K562 (cell line): ENCODE results near the gene STX11. TPM values are rescaled to one million over a fixed set of nuclear protein-coding genes. Genes with fewer than 3 reads are reported as not detected.

ENCODE experiments used
- ATAC-seq: fragments of 200-7000 bp; cut with Tn5 transposase; 3 replicates; pipeline ENCODE4 v1.9.1; 2020; ENCODE audit warnings: moderate library complexity
- BruUV-seq: library from RNA; stranded (reverse); fragments of 400-500 nt; replicated peaks from 2 replicates; lab custom pipeline; 2021; lab: Mats Ljungman, UMichigan
- CTCF ChIA-PET: fragments of 300-600 bp; formaldehyde crosslinking; extraction: SDS; loops from one replicate; lab custom pipeline; 2021; ENCODE audit warnings: low intra/inter-chr PET ratio; lab: Yijun Ruan, JAX
- POLR2A ChIA-PET: fragments of 300-600, 350-650 bp; sonication (Branson Sonifier 250); formaldehyde crosslinking; extraction: SDS; loops from one replicate; lab custom pipeline; 2021; ENCODE audit warnings: antibody characterized with exemption, inconsistent platforms; lab: Yijun Ruan, JAX
- DNase-seq, 4 experiments: peaks; one replicate each; pipeline versions ENCODE4 v3.0.0 to v3.0.0-alpha.2; 2011 to 2018; ENCODE audit warnings: low spot score in 3 of 4, mixed read lengths in 3 of 4; ENCODE audit errors: extremely low read depth in 1 of 4
- FAIRE-seq: peaks from 2 replicates; lab custom pipeline; 2011; peaks lifted over from hg19 to GRCh38; lab: Jason Lieb, UNC
- H2AFZ ChIP-seq: 2 replicates; pipeline ENCODE4 v1.6.0; 2011; ENCODE audit warnings: low read depth, low read length, control low read depth, inconsistent platforms
- H3K27ac ChIP-seq: fragments of 200-600 bp; 3 replicates; pipeline ENCODE4 v1.8.0; 2011; ENCODE audit warnings: low read depth, mild to moderate bottlenecking, control low read depth, inconsistent platforms, low read length, moderate library complexity, mixed read lengths; ENCODE audit errors: extremely low read depth
- H3K27me3 ChIP-seq, 2 experiments: fragments of 300-600 bp in 1 of 2; 2 replicates in 1 of 2; 3 replicates in 1 of 2; pipeline versions ENCODE4 v1.6.0 to v1.8.0; 2011; ENCODE audit warnings: inconsistent platforms in 2 of 2, low read length in 2 of 2, mild to moderate bottlenecking in 1 of 2, mixed read lengths in 1 of 2, moderate library complexity in 1 of 2; ENCODE audit not compliant: control insufficient read depth in 2 of 2, insufficient read depth in 2 of 2
- H3K36me3 ChIP-seq: fragments of 300-600 bp; 3 replicates; pipeline ENCODE4 v1.8.0; 2011; ENCODE audit warnings: mild to moderate bottlenecking, low read length, inconsistent platforms; ENCODE audit not compliant: control insufficient read depth, insufficient read depth
- H3K4me1 ChIP-seq, 2 experiments: fragments of 200-600 bp in 1 of 2; replicated peaks in 1 of 2; 2 replicates in 1 of 2; 3 replicates in 1 of 2; pipeline versions ENCODE4 v1.5.1 to v1.8.0; 2011; ENCODE audit warnings: inconsistent platforms in 2 of 2, low read length in 2 of 2, mild to moderate bottlenecking in 1 of 2, mixed read lengths in 1 of 2, moderate library complexity in 1 of 2; ENCODE audit not compliant: control insufficient read depth in 2 of 2, insufficient read depth in 2 of 2
- H3K4me2 ChIP-seq: 2 replicates; pipeline ENCODE4 v1.6.1; 2011; ENCODE audit warnings: low read length, control low read depth, inconsistent platforms, mixed read lengths; ENCODE audit not compliant: insufficient read depth
- H3K4me3 ChIP-seq: fragments of 200-600 bp; sonication (generic), shearing (Covaris generic); 2 replicates; pipeline ENCODE4 v1.5.1; 2016; ENCODE audit warnings: control low read depth, inconsistent platforms
- H3K79me2 ChIP-seq: fragments of 200-600 bp; 3 replicates; pipeline ENCODE4 v1.8.0; 2011; ENCODE audit warnings: low read length, inconsistent platforms; ENCODE audit not compliant: control insufficient read depth, insufficient read depth
- H3K9ac ChIP-seq, 2 experiments: 2 replicates each; pipeline versions ENCODE4 v1.6.0 to v1.6.1; 2011; ENCODE audit warnings: low read depth in 2 of 2, low read length in 2 of 2, control low read depth in 1 of 2, inconsistent platforms in 1 of 2, mild to moderate bottlenecking in 1 of 2, mixed read lengths in 1 of 2; ENCODE audit not compliant: insufficient read depth in 1 of 2
- H3K9me1 ChIP-seq: one replicate; pipeline ENCODE4 v1.6.0; 2011; ENCODE audit warnings: inconsistent platforms, mild to moderate bottlenecking, low read length, moderate library complexity; ENCODE audit not compliant: control insufficient read depth, insufficient read depth
- H3K9me3 ChIP-seq: replicated peaks from 2 replicates; pipeline ENCODE4 v1.5.1; 2011; ENCODE audit warnings: low read depth, low read length, inconsistent platforms; ENCODE audit not compliant: control insufficient read depth, insufficient read depth
- H4K20me1 ChIP-seq: replicated peaks from 2 replicates; pipeline ENCODE4 v1.6.1; 2011; ENCODE audit warnings: low read length, inconsistent platforms, mixed read lengths; ENCODE audit not compliant: control insufficient read depth, insufficient read depth
- CBFA2T3 ChIP-seq: fragments of 450-650 bp; IDR thresholded peaks from 2 replicates; pipeline ENCODE4 v1.6.1; 2017
- ETV1 ChIP-seq: fragments of 450-650 bp; conservative IDR thresholded peaks from 2 replicates; pipeline ENCODE4 v1.6.1; 2016; ENCODE audit warnings: missing genetic modification characterization, control low read depth, low read depth, missing compliant biosample characterization
- GABPB1 ChIP-seq: sonication (generic); formaldehyde crosslinking; IDR thresholded peaks from 2 replicates; pipeline ENCODE4 v1.8.0; 2022; ENCODE audit warnings: mild to moderate bottlenecking, missing genetic modification reagents
- HMG20B ChIP-seq: fragments of 250-450 bp; sonication (Bioruptor Pico); IDR thresholded peaks from 2 replicates; pipeline ENCODE4 v1.5.0; 2021; ENCODE audit warnings: mild to moderate bottlenecking
- NCOR1 ChIP-seq: fragments of 450-650 bp; IDR thresholded peaks from 2 replicates; pipeline ENCODE4 v1.6.1; 2016; ENCODE audit warnings: mild to moderate bottlenecking, moderate library complexity
- NFRKB ChIP-seq: fragments of 450-650 bp; IDR thresholded peaks from 2 replicates; pipeline ENCODE4 v1.6.1; 2016; ENCODE audit warnings: low read depth
- PML ChIP-seq: IDR thresholded peaks from 2 replicates; pipeline ENCODE4 v1.6.1; 2012; ENCODE audit warnings: low read length, inconsistent platforms
- TFAM ChIP-seq: fragments of 250-450 bp; sonication (Bioruptor Pico); conservative IDR thresholded peaks from 2 replicates; pipeline ENCODE4 v1.5.0; 2021; ENCODE audit warnings: mild to moderate bottlenecking, moderate library complexity
- ZBTB17 ChIP-seq: fragments of 450-650 bp; formaldehyde crosslinking; IDR thresholded peaks from 2 replicates; pipeline ENCODE4 v1.4.0; 2020; ENCODE audit warnings: mild to moderate bottlenecking
- ZNF133 ChIP-seq: fragments of 250-450 bp; sonication (Bioruptor Pico); IDR thresholded peaks from 2 replicates; pipeline ENCODE4 v1.4.0; 2020; ENCODE audit warnings: mild to moderate bottlenecking
- ZNF165 ChIP-seq: fragments of 250-450 bp; sonication (Bioruptor Pico); IDR thresholded peaks from 2 replicates; pipeline ENCODE4 v1.4.0; 2020; ENCODE audit warnings: borderline replicate concordance
- ZNF507 ChIP-seq: conservative IDR thresholded peaks from 2 replicates; pipeline ENCODE4 v1.6.1; 2017; ENCODE audit warnings: missing genetic modification characterization, missing compliant biosample characterization
- ZNF551 ChIP-seq: fragments of 250-450 bp; sonication (Bioruptor Pico); IDR thresholded peaks from 2 replicates; pipeline ENCODE4 v1.5.0; 2021; ENCODE audit warnings: mild to moderate bottlenecking, moderate library complexity
- WGBS: fragments of 100-300 bp; shearing (Covaris generic); methylation state at CpG from one replicate; pipeline ENCODE4 v1.1.6; 2016; ENCODE audit warnings: low coverage, mixed read lengths; ENCODE audit not compliant: insufficient coverage; ENCODE audit errors: missing lambda C conversion rate; 5-methylcytosine and 5-hydroxymethylcytosine counted together
- in situ Hi-C: fragments of 300-500 bp; cut with MboI; formaldehyde crosslinking; loops from 4 replicates; pipeline ENCODE4 v1.15.0; 2018; ENCODE audit warnings: inconsistent platforms, mixed read lengths
- intact Hi-C: fragments of 100-400 bp; cut with micrococcal nuclease; formaldehyde crosslinking; loops from 2 replicates; pipeline ENCODE4 v1.14.2; 2022
- polyA plus RNA-seq, 8 experiments: library from polyadenylated mRNA; depleted of rRNA in 4 of 8; stranded (reverse) in 5 of 8; unstranded in 3 of 8; fragments of >200 nt; fragmentation: Nextera tagmentation in 2 of 8; fragmentation: Illumina TruSeq in 1 of 8; extraction: Ambion mirVana in 2 of 8; extraction: Trizol in 1 of 8; gene quantifications; 2 replicates each; pipeline versions ENCODE4 v1.2.1 to v1.2.3, GENCODE V29; 2011 to 2014; ENCODE audit warnings: inconsistent platforms in 1 of 8, missing spikeins in 1 of 8
- total RNA-seq, 7 experiments: library from RNA; depleted of rRNA in 6 of 7; stranded (reverse); fragments of >200 nt in 6 of 7; fragmentation: Illumina TruSeq in 2 of 7; extraction: Trizol in 2 of 7; gene quantifications; 2 replicates each; pipeline versions ENCODE4 v1.2.1 to v1.2.3, GENCODE V29; 2011 to 2021; ENCODE audit warnings: low replicate concordance in 1 of 7
- TF ChIP-seq, protein P1 (sequence below): fragments of 250-450 bp; sonication (Bioruptor Pico); IDR thresholded peaks from 2 replicates; pipeline ENCODE4 v1.5.1; 2021; ENCODE audit warnings: mild to moderate bottlenecking
- TF ChIP-seq, protein P2 (sequence below): fragments of 150-350 bp; IDR thresholded peaks from 2 replicates; pipeline ENCODE4 v1.6.1; 2014; ENCODE audit warnings: low read depth, mild to moderate bottlenecking, low read length, borderline replicate concordance

STX11 gene
- total and polyA plus RNA-seq, 9 of the 15 experiments (the other 6 are each of a cell fraction or from before 2014, with no cell fraction given): 0.06 to 0.73 (median 0.40) TPM

DNA sequence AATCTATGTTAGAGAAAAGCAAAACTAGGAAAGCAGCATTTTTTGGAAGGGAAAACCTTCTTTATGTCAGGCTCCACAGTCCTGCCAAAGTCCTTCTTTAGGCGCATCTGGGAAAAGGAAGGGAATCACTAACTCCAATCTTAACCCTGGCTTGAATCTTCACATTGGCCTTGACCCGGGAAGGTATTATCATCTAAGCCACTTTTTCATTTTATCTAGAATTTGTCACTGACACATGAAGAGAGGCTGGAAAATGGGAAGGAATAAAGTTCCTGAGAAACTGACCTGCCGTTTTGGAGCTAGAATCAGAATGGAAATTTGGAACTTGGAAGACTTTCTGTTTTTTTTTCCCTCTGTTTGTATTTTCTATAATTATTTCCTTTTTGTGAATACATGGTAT lies 81.4 kb downstream of the STX11 start:
- Histone ChIP-seq H3K9ac (no peak overlapping the region), H3K27ac (no peak overlapping the region), H3K27me3 (peaks cover 0 to 9% of the 10 kb centered on the region in 2 experiments; a peak in 2 of 5 replicates), H3K9me3 (no peaks in the 10 kb centered on the region), H3K4me3 (no peak overlapping the region), H3K4me1 (no peaks in the 10 kb centered on the region), H3K36me3 (no peaks in the 10 kb centered on the region), H4K20me1 (no peaks in the 10 kb centered on the region), H3K9me1 (no peaks in the 10 kb centered on the region), H3K4me2 (no peak overlapping the region), H2AFZ (no peak overlapping the region), H3K79me2 (no peaks in the 10 kb centered on the region)
- TF ChIP-seq ZNF165 (no peak), CBFA2T3 (no peak), ZNF507 (tag) (no peak), TFAM (CRISPR knock-in tag) (no peak), HMG20B (CRISPR knock-in tag) (no peak), ZNF133 (no peak), PML (no peak), NFRKB (no peak), ZBTB17 (CRISPR knock-in tag) (no peak), ZNF551 (no peak), ETV1 (no peak), GABPB1 (CRISPR knock-in tag) (no peak), NCOR1 (no peak)
- TF ChIP-seq, protein P1, sequence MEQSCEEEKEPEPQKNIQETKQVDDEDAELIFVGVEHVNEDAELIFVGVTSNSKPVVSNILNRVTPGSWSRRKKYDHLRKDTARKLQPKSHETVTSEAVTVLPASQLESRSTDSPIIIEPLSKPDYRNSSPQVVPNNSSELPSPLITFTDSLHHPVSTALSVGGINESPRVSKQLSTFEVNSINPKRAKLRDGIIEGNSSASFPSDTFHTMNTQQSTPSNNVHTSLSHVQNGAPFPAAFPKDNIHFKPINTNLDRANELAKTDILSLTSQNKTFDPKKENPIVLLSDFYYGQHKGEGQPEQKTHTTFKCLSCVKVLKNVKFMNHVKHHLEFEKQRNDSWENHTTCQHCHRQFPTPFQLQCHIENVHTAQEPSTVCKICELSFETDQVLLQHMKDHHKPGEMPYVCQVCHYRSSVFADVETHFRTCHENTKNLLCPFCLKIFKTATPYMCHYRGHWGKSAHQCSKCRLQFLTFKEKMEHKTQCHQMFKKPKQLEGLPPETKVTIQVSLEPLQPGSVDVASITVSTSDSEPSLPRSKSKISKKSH: no peak
- TF ChIP-seq, protein P2, sequence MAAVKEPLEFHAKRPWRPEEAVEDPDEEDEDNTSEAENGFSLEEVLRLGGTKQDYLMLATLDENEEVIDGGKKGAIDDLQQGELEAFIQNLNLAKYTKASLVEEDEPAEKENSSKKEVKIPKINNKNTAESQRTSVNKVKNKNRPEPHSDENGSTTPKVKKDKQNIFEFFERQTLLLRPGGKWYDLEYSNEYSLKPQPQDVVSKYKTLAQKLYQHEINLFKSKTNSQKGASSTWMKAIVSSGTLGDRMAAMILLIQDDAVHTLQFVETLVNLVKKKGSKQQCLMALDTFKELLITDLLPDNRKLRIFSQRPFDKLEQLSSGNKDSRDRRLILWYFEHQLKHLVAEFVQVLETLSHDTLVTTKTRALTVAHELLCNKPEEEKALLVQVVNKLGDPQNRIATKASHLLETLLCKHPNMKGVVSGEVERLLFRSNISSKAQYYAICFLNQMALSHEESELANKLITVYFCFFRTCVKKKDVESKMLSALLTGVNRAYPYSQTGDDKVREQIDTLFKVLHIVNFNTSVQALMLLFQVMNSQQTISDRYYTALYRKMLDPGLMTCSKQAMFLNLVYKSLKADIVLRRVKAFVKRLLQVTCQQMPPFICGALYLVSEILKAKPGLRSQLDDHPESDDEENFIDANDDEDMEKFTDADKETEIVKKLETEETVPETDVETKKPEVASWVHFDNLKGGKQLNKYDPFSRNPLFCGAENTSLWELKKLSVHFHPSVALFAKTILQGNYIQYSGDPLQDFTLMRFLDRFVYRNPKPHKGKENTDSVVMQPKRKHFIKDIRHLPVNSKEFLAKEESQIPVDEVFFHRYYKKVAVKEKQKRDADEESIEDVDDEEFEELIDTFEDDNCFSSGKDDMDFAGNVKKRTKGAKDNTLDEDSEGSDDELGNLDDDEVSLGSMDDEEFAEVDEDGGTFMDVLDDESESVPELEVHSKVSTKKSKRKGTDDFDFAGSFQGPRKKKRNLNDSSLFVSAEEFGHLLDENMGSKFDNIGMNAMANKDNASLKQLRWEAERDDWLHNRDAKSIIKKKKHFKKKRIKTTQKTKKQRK: no peak
- intact Hi-C loops (no loop called here), in situ Hi-C loops (no loop called here)
- ChIA-PET CTCF (no interaction called here), POLR2A (interaction anchor here (2.1 kb wide), 1 partner anchor 15 kb away, joined by 7 read pairs; no protein-coding TSS in a partner anchor)
- FAIRE-seq (no peak), DNase-seq (no peak), ATAC-seq (no peak)
- no TSS peak for BruUV-seq
- 14% methylated on average over 3 of the region's 3 CpGs for WGBS
